HepG2 (cell line): ENCODE measurements around the gene PKP3. TPM values are rescaled to one million over a fixed set of nuclear protein-coding genes. Genes with fewer than 3 reads are reported as not detected.

Experiments used
- CCDC6 ChIP-seq: sonication (generic); formaldehyde crosslinking; IDR thresholded peaks from 2 replicates; pipeline ENCODE4 v1.8.1; 2022; ENCODE audit warnings: mild to moderate bottlenecking, missing genetic modification reagents, moderate library complexity
- EP300 ChIP-seq, 3 experiments: sonication (generic) in 1 of 3; formaldehyde crosslinking in 1 of 3; IDR thresholded peaks; 2 replicates each; pipeline versions ENCODE4 v1.5.1 to v1.6.1; 2011 to 2020; ENCODE audit warnings: low read depth in 2 of 3, low read length in 2 of 3, borderline replicate concordance in 1 of 3, improper control_type of control experiment in 1 of 3, mild to moderate bottlenecking in 1 of 3, missing genetic modification reagents in 1 of 3, moderate library complexity in 1 of 3
- ETV6 ChIP-seq: sonication (generic); formaldehyde crosslinking; conservative IDR thresholded peaks from 2 replicates; pipeline ENCODE4 v1.4.0; 2020; ENCODE audit warnings: missing genetic modification reagents
- HNF1B ChIP-seq: sonication (generic); formaldehyde crosslinking; IDR thresholded peaks from 2 replicates; pipeline ENCODE4 v1.5.1; 2020; ENCODE audit warnings: mild to moderate bottlenecking, moderate library complexity, missing genetic modification reagents
- HNF4A ChIP-seq: sonication (generic); formaldehyde crosslinking; IDR thresholded peaks from 2 replicates; pipeline ENCODE4 v1.4.0; 2020; ENCODE audit warnings: missing genetic modification reagents
- HNRNPH1 ChIP-seq: fragments of 200-400 bp; formaldehyde crosslinking; optimal IDR thresholded peaks from 2 replicates; pipeline ENCODE3; 2017; ENCODE audit warnings: mild to moderate bottlenecking, low read depth, low read length
- KLF16 ChIP-seq, 2 experiments: sonication (generic) in 1 of 2; formaldehyde crosslinking in 1 of 2; IDR thresholded peaks; 2 replicates each; pipeline versions ENCODE4 v1.6.1 to v1.8.0; 2016 to 2023; ENCODE audit warnings: missing genetic modification reagents in 2 of 2, missing compliant biosample characterization in 1 of 2
- MTF1 ChIP-seq: sonication (generic); formaldehyde crosslinking; IDR thresholded peaks from 2 replicates; pipeline ENCODE4 v1.5.0; 2020; ENCODE audit warnings: missing genetic modification reagents
- NCOA2 ChIP-seq: sonication (generic); formaldehyde crosslinking; IDR thresholded peaks from 2 replicates; pipeline ENCODE4 v1.8.0; 2022; ENCODE audit warnings: inconsistent platforms
- NRL ChIP-seq: sonication (generic); formaldehyde crosslinking; IDR thresholded peaks from 2 replicates; pipeline ENCODE4 v1.5.0; 2020; ENCODE audit warnings: missing genetic modification reagents, mild to moderate bottlenecking, moderate library complexity, borderline replicate concordance
- PHF5A ChIP-seq: IDR thresholded peaks from one replicate; pipeline ENCODE4 v1.6.1; 2018; ENCODE audit warnings: low read depth, missing genetic modification reagents; ENCODE audit not compliant: unreplicated experiment
- ZBTB7A ChIP-seq: sonication (generic); formaldehyde crosslinking; IDR thresholded peaks from 2 replicates; pipeline ENCODE4 v1.8.0; 2022; ENCODE audit warnings: mild to moderate bottlenecking, missing genetic modification reagents
- ZFX ChIP-seq: sonication (generic); formaldehyde crosslinking; IDR thresholded peaks from 2 replicates; pipeline ENCODE4 v1.4.0; 2020; ENCODE audit warnings: mild to moderate bottlenecking, low read depth, missing genetic modification reagents, moderate library complexity
- ZFY ChIP-seq: sonication (generic); formaldehyde crosslinking; IDR thresholded peaks from 2 replicates; pipeline ENCODE4 v1.4.0; 2020; ENCODE audit warnings: missing genetic modification reagents
- ZNF124 ChIP-seq: sonication (generic); formaldehyde crosslinking; IDR thresholded peaks from 2 replicates; pipeline ENCODE4 v1.4.0; 2020; ENCODE audit warnings: missing genetic modification reagents
- ZNF543 ChIP-seq: sonication (generic); formaldehyde crosslinking; IDR thresholded peaks from 2 replicates; pipeline ENCODE4 v1.4.0; 2020; ENCODE audit warnings: mild to moderate bottlenecking, missing genetic modification reagents
- ZNF614 ChIP-seq: IDR thresholded peaks from 2 replicates; pipeline ENCODE4 v1.6.1; 2018; ENCODE audit warnings: missing biosample characterization, missing genetic modification reagents, inconsistent platforms, borderline replicate concordance
- ZNF619 ChIP-seq: sonication (generic); formaldehyde crosslinking; IDR thresholded peaks from 2 replicates; pipeline ENCODE4 v1.4.0; 2020; ENCODE audit warnings: mild to moderate bottlenecking, missing genetic modification reagents
- ZNF777 ChIP-seq: sonication (generic); formaldehyde crosslinking; IDR thresholded peaks from 2 replicates; pipeline ENCODE4 v1.4.0; 2020; ENCODE audit warnings: missing genetic modification reagents
- polyA plus RNA-seq, 8 experiments: library from polyadenylated mRNA; depleted of rRNA in 3 of 8; stranded (reverse) in 7 of 8; unstranded in 1 of 8; fragments of >200 nt; fragmentation: Illumina TruSeq in 4 of 8; extraction: Trizol in 4 of 8; gene quantifications; 2 replicates each; pipeline versions ENCODE4 v1.2.1 to v1.2.3, GENCODE V29; 2011 to 2016; ENCODE audit warnings: low read depth in 4 of 8, missing spikeins in 1 of 8, mixed read lengths in 1 of 8; ENCODE audit not compliant: insufficient read depth in 1 of 8
- total RNA-seq, 5 experiments: library from RNA; depleted of rRNA; stranded (reverse); fragments of >200 nt; fragmentation: Illumina TruSeq; extraction: Trizol; gene quantifications; 2 replicates each; pipeline ENCODE4 v1.2.3, GENCODE V29; 2016; ENCODE audit warnings: low read depth in 1 of 5
- TF ChIP-seq, protein P1 (sequence below): IDR thresholded peaks from 2 replicates; pipeline ENCODE4 v1.6.1; 2016; ENCODE audit warnings: low read depth, borderline replicate concordance

The PKP3 gene
- total and polyA plus RNA-seq, 2 of the 13 experiments (the other 11 are each of a cell fraction or from before 2014, with no cell fraction given) = 18.0 to 28.7 TPM

DNA sequence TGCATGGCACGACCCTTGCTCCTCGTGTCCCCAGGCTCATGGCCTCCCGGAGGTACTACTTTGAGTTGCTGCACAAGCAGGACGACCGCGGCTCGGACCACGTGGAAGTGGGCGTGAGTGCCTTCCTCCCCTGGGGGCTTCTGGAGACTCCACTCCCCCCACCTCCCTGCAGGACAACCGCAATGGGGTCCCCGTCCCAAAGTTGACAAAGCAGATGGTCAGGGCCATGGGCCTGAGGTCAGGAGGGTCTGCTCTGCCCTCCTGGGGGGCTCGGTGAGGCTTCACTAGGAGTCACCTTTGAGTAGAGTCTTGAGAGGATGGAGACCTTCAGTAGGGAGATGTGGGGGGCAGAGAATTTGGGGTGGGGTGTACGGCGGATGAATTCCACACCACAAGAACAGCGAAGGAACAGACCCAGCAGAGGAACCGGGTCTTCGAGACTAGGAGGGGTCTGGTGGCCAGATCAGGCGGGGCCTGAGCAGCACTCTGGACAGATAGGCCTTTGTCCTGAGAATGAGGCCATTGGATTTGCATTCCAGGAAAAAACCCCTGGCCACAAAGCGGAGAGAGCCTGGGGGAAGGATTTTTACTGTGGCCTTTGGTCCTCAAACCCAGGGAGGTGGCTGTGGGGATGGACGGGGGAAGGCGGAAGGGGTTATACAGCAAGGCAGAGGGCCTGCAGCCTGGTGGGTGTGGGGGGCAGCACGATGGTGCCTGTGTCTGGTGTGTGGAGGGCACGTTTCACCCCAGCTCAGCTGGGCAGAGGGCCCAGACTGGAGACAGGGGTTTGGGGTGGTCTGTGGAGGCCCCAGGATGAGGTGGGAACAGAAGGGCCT lies 20.1 kb upstream of the PKP3 start (continued):
- peak; percentile 78 for TF ChIP-seq HNRNPH1
- peak in 1 of 2 experiments; percentile 56; a peak in 2 of 4 replicates for TF ChIP-seq EP300 (IDR thresholded peaks at IDR 0.05; ENCODE audit: low read depth in 2 of 2, low read length in 2 of 2)
- TF ChIP-seq EP300 (CRISPR knock-in tag; IDR thresholded peaks at IDR 0.05; ENCODE audit: borderline replicate concordance) = no peak
- TF ChIP-seq HNF1B (CRISPR knock-in tag) = peak; percentile 70; the same call in 1 of the 2 replicates
- TF ChIP-seq ZFY (CRISPR knock-in tag) = peak; percentile 65
- peak; percentile 25; the same call in 1 of the 2 replicates for TF ChIP-seq ZNF619 (CRISPR knock-in tag)
- 0 out of 2 replicates have a peak, but pooled peaks have one; percentile 56 for TF ChIP-seq CCDC6 (CRISPR knock-in tag)
- no peak for TF ChIP-seq ZNF777 (CRISPR knock-in tag)
- TF ChIP-seq ETV6 (CRISPR knock-in tag) = 0 out of 2 replicates have a peak, but pooled peaks have one; percentile 18
- no peak for TF ChIP-seq MTF1 (CRISPR knock-in tag)
- TF ChIP-seq HNF4A (CRISPR knock-in tag) = peak; percentile 70
- 0 out of 2 replicates have a peak, but pooled peaks have one; percentile 35 for TF ChIP-seq ZNF124 (CRISPR knock-in tag)
- TF ChIP-seq NCOA2 (CRISPR knock-in tag) = peak; percentile 51; the same call in 1 of the 2 replicates
- TF ChIP-seq ZFX (CRISPR knock-in tag) = peak; percentile 83
- TF ChIP-seq, protein P1, sequence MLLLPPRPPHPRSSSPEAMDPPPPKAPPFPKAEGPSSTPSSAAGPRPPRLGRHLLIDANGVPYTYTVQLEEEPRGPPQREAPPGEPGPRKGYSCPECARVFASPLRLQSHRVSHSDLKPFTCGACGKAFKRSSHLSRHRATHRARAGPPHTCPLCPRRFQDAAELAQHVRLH (CRISPR knock-in tag) = peak; percentile 59; the same call in 1 of the 2 replicates
- TF ChIP-seq KLF16 (CRISPR knock-in tag; IDR thresholded peaks at IDR 0.05) = no peak; a peak in 1 of 4 replicates
- peak; percentile 72 for TF ChIP-seq ZBTB7A (CRISPR knock-in tag)
- TF ChIP-seq NRL = peak; percentile 63; the same call in 1 of the 2 replicates
- no peak for TF ChIP-seq PHF5A (CRISPR knock-in tag)
- TF ChIP-seq ZNF614 (CRISPR knock-in tag) = peak; percentile 58; the same call in 1 of the 2 replicates
- TF ChIP-seq ZNF543 (CRISPR knock-in tag) = peak; percentile 69; the same call in 1 of the 2 replicates
